Measurements from ENCODE around the gene MBOAT1. TPM values are rescaled to one million over a fixed set of nuclear protein-coding genes. Genes with fewer than 3 reads are reported as not detected.
A peak's percentile ranks its signal among the peaks of the same experiment; 100 is the strongest.

The MBOAT1 gene
- total and polyA plus RNA-seq, 8 donors, result 2.7 to 21.3 (median 4.6) TPM

DNA sequence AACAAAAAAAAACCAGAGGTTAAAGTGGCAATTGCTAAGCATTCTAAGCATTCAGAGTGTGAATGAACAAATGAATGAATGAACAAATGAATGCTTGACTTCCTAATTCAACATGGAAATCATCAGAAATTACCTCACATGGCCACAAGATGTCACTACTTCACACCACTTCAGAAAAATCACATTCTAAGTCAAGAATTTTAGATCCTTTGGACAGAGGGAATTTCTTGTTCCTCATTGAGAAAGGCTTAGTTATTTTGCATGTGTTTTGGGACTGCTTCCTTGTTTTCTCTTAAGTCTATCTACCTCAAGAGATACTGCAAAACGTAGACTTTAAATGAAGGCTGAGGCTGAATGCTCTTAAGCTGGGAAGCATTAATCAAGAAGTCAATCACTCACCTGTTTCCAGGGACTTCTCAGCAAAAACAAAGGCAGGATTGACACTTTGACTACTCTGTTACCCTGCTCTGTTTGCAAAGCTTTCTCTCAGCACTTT, 120.2 kb downstream of the MBOAT1 start:
- 0 to 9% methylated on average over 1 of the region's 1 CpG for WGBS, 2 donors
- peak in 3 of 4 donors; percentile 63 to 71 (median 71) for ATAC-seq

DNA sequence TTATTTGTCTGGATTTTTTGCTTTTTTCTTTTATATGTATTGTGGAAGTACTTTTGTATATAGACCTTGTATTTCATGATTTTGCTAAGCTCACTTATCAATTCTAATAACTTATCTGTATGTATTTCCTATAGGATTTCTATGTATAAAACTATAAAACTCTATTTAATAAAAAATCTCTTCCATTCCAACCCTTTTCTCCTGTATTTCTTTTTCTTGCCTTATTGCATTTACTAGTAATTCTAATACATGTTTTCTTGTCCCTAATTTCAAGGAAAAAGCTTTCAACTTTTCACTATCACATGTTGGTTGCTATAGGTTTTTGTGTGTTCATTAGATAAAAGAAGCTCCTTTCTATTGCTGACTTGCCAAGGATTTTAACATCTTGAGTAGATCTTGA, 125.3 kb downstream of the MBOAT1 start:
- intact Hi-C loops (cut with DNase I), result no loop called here
- Histone ChIP-seq H3K27me3 (no peaks in the 10 kb centered on the region), H3K4me1 (no peaks in the 10 kb centered on the region), H3K27ac (no peak overlapping the region), H3K4me3 (no peak overlapping the region), H3K36me3 (no peaks in the 10 kb centered on the region), H3K9me3 (no peaks in the 10 kb centered on the region)
- ATAC-seq (no peak), FAIRE-seq (no peak), DNase-seq (no peak)
- TF ChIP-seq, protein P1, sequence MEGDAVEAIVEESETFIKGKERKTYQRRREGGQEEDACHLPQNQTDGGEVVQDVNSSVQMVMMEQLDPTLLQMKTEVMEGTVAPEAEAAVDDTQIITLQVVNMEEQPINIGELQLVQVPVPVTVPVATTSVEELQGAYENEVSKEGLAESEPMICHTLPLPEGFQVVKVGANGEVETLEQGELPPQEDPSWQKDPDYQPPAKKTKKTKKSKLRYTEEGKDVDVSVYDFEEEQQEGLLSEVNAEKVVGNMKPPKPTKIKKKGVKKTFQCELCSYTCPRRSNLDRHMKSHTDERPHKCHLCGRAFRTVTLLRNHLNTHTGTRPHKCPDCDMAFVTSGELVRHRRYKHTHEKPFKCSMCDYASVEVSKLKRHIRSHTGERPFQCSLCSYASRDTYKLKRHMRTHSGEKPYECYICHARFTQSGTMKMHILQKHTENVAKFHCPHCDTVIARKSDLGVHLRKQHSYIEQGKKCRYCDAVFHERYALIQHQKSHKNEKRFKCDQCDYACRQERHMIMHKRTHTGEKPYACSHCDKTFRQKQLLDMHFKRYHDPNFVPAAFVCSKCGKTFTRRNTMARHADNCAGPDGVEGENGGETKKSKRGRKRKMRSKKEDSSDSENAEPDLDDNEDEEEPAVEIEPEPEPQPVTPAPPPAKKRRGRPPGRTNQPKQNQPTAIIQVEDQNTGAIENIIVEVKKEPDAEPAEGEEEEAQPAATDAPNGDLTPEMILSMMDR (IDR thresholded peaks at IDR 0.05), result no peak

More for the DNA sequence above, 120.2 kb downstream of the MBOAT1 start:
- FAIRE-seq (peak; percentile 75), DNase-seq (no peak)
- Histone ChIP-seq H3K27ac (no peak overlapping the region), H3K9me3 (no peaks in the 10 kb centered on the region), H3K4me1 (no peaks in the 10 kb centered on the region), H3K4me3 (no peak overlapping the region), H3K27me3 (no peaks in the 10 kb centered on the region), H3K36me3 (no peaks in the 10 kb centered on the region)
- TF ChIP-seq, protein P1 (IDR thresholded peaks at IDR 0.05), result peak; percentile 40 to 61 (median 54)
- intact Hi-C loops (cut with DNase I), result loop anchor here in 2 of 3 donors (10.0 kb wide), 2 partner anchors 423 to 433 kb away; no protein-coding TSS in a partner anchor

DNA sequence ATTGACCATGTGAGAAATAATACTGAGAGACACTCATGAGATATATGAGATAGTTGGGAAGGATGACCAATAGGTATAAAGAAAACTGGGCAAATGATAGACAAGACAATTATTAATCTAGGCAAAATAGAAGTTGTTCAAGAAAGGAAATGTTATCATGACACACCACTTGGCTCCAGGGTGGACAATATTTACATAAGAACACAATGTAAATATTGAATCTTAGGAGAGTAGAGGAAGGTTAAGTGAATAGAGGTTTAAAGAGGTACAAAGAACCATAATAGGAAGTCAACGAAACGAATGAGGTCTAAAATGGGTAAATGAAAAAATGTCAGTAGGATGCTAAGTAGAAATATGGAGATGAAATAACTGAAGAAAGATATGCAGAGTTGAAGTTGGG, 126.5 kb downstream of the MBOAT1 start:
- WGBS, 2 donors, result 48 to 64% methylated on average over 2 of the region's 2 CpGs
- FAIRE-seq (no peak), ATAC-seq (no peak), DNase-seq (no peak)
- intact Hi-C loops (cut with DNase I), result no loop called here
- Histone ChIP-seq H3K9me3 (no peaks in the 10 kb centered on the region), H3K4me3 (no peak overlapping the region), H3K36me3 (no peaks in the 10 kb centered on the region), H3K27me3 (no peaks in the 10 kb centered on the region), H3K4me1 (no peaks in the 10 kb centered on the region), H3K27ac (no peak overlapping the region)
- TF ChIP-seq, protein P1 (IDR thresholded peaks at IDR 0.05), result no peak

- no peak for FAIRE-seq
- no peak overlapping the region for H3K27ac ChIP-seq
- DNase-seq, result no peak
- H3K27me3 ChIP-seq, result no peaks in the 10 kb centered on the region
- no peaks in the 10 kb centered on the region for H3K4me1 ChIP-seq
- TF ChIP-seq, protein P1 (IDR thresholded peaks at IDR 0.05), result no peak
- H3K9me3 ChIP-seq, result no peaks in the 10 kb centered on the region
- no peak overlapping the region for H3K4me3 ChIP-seq
- H3K36me3 ChIP-seq, result no peaks in the 10 kb centered on the region
- no peak for ATAC-seq
- intact Hi-C loops (cut with DNase I), result no loop called here
Measured at GRCh38 chr6:20084411-20084810, 127.9 kb downstream of the MBOAT1 start.

DNA sequence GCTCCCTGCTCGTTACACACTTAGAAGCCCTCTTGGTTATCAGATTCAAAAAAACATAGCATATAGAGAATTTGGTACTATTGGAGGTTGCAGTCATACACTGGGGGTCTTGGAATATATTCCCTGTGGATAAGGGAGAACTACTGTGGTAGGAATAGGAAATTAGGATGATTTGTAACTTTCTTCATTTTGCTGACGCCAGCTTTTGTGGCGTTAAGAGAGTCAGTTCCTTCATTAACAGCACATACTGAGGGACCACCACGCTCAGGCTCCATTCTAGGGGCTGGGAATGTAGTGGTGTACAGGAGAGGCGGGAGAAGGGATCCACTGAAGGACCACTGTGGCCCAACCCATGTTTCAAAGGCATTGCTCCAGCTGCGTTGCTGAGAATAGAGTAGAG, 140.3 kb downstream of the MBOAT1 start:
- intact Hi-C loops (cut with DNase I), result no loop called here
- ATAC-seq (no peak), DNase-seq (no peak), FAIRE-seq (no peak)
- Histone ChIP-seq H3K36me3 (no peaks in the 10 kb centered on the region), H3K27ac (no peak overlapping the region), H3K4me3 (no peak overlapping the region), H3K9me3 (no peaks in the 10 kb centered on the region), H3K27me3 (no peaks in the 10 kb centered on the region), H3K4me1 (no peaks in the 10 kb centered on the region)
- TF ChIP-seq, protein P1 (IDR thresholded peaks at IDR 0.05), result no peak
- WGBS, 2 donors, result 82 to 89% methylated on average over 6 of the region's 6 CpGs
